GOT3 (cell line): ENCODE data around the gene GSTP1.

Experiments used
- DNase-seq: peaks from one replicate; lab custom pipeline; 2025; ENCODE audit warnings: mixed read lengths; lab: John Stamatoyannopoulos, UW

The GSTP1 gene

GRCh38 chr11:67630228-67630942 is 46.8 kb downstream of the GSTP1 start:
- peak; percentile 91 for DNase-seq

DNA sequence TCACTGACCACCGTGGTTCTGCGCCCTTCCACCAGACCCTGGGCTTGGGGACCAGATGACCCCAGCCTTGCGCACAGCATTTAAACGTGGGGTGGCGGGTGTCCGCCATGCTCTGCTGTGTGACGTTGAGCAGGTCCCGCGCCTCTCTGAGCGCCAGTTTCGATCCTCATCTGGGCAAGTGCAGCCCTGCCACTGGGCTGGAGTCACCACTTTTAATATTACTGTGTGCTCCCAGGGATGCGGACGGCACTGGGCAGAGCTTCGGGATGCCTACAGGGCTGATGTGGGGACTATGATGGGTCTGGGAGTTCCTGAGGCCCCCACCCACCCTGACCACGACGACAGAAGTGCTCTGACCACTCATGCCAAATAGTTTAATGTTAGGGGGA is 47.3 kb downstream of the GSTP1 start:
- no peak for DNase-seq

DNA sequence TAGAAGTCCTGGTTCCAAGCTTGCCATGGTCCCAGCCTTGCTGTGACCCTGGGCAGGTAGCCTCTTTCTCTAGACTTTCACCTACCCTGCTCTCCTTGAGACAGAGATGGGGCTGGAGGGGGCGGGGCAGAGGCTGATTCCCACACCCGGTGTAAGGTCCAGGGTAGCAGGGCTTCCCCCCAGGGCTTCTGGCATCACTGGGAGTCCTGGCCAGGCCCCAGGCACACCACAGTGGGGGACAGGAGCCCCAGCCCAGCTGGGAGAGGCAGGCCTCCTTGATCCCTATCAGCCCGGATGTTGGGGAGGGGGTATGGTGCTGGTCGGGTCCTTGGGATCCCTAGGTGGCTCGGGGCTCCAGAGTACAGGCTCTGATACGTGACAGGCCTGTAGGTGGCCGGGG is 47.8 kb downstream of the GSTP1 start:
- DNase-seq: no peak

DNA sequence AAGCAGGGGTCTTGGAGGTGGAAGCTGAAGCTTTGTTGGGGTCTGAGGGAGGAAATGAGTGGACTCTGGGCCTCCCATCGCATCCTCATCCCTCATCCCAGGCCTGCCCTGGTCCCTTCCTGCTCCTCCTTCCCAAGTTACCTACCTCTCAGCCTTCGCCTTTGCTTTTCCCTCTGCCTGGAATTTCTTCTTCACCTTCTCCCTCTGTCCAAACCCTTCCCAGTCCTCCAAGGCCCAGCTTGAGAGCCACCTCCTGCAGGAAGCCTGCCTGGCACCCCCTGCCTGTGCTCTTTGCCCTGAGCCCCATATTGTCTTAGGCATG is 48.2 kb downstream of the GSTP1 start:
- DNase-seq: no peak

DNA sequence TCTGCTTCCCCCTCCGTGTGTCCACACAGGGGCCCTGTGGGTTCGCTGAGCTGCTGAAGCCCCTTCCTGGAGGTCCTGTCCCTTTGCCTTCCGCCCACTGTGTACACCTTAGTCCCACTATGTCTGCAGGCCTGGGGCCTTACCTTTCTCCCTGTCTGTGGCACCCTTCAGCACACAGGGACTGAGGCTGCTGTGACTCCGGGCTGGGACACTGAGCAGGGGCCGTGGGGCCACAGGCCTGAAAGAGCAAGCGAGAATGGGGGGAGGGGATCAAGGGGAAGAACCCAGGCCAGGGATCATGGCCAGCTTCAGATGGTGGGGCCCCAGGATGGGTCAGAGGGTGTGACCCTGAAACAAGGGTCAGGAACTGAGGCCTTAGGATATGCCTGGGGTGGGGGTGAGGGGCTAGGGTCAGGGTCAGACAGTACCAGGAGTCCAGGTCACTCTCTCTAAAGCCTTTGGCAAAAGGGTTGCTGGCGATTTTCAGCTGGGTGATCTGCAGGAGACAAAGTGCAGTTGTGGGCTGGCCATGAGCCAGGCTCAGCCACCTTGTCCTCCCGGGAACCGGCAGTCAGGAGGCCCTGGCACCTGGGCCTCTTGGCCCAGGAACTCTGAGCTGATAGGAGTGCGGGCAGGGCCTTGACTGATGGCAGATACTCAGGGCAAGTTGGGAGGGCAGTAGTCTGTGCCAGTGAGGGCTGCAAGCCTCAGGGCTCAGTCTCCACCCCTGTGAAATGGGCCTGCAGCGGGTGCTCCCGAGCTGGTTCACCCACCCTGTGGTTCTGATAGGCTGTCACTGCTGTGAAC is 48.8 kb downstream of the GSTP1 start:
- DNase-seq: no peak

GRCh38 chr11:67632982-67633755 is 49.6 kb downstream of the GSTP1 start:
- DNase-seq: no peak

DNA sequence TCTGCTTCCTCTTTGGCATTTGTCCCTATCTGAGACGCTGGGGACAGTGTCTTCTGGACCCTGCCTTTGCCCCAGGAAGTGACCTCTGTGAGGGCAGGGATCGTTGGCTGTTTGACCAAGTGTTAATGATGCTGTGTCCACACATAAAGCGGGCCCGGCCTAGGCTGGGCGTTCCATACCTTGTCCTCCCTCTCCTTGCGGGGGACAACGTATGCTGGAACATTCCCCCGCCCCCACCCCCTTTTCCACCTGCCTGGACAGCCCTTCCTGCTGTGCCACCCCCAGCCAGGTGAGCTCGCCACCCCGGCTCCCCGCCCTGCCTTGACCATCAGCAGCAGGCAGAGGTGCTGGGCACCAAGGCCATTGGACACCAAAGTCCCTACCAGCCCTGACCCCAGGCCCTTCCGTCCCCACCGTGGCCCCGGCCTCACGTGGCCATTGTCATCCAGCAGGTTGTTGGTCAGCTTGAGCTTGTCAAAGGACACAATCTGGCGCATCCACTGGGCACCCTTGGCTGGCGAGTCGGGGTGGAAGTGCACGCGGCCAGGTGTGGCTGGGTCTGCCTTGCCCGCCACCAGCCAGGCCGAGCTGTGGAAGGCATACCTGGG is 50.2 kb downstream of the GSTP1 start:
- no peak for DNase-seq

DNA sequence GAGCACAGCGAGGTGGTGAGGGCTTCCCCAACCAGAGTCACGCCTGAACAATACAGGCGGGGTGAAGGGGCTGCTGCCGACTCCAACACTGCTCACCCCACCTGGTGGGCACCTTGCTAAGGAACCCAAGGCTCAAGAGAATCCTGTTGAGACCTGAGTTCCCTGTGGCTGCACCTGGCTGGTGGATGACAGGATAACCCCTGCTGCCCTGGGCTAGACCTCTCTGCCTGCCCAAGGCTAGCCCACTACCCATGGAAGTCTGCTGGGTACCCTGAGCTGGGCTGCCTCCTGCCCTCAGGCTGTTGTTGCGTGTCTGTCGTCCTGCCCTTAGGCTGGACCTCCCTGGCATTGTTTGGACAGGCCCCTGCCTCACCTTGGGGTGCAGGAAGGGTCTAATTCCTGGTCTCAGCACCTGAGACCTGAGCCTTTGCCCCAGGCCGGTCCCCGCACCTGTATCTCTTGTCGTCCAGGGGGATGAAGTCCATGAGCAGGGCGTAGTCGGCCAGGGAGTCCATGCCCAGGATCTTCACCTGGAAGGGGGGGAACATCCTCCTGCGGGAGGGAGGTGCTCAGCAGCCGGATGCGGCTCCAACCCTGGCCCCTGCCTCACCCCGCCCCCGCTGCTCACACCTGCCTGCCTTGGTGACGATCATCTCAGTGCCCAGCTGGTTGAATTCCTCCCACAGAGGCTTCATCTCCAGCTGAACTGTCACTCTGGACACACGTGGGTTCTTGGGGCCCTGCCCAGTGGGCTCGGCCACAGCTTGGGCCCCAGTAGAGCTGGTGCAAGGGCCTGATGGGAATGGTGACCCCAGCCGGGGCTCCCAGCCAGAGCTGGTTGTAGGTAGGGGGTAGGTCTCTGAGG is 51.0 kb downstream of the GSTP1 start:
- DNase-seq: no peak

- no peak for DNase-seq
Measured at GRCh38 chr11:67635231-67635521, 51.6 kb downstream of the GSTP1 start.
